Activated B cell treated with CpG ODN at 0.5 μM for 24 hours (primary cell): ENCODE results near the gene MRPS17. TPM values are rescaled to one million over a fixed set of nuclear protein-coding genes. Genes with fewer than 3 reads are reported as not detected.

Experiments used
- ATAC-seq: fragments of 200-7000 bp; cut with Tn5 transposase; one replicate; pipeline ENCODE4 v1.10.0; 2021; ENCODE audit warnings: low read depth, mild to moderate bottlenecking, moderate library complexity
- CTCF ChIA-PET: fragments of 350-600 bp; sonication (Branson Sonifier 250); formaldehyde crosslinking; loops from one replicate; lab custom pipeline; 2021; ENCODE audit warnings: antibody characterized with exemption; lab: Charles Lee
- POLR2A ChIA-PET: fragments of 350-600 bp; sonication (Branson Sonifier 250); formaldehyde crosslinking; loops from one replicate; lab custom pipeline; 2021; ENCODE audit warnings: antibody characterized with exemption; lab: Charles Lee
- DNase-seq: peaks from one replicate; pipeline ENCODE4 v3.0.0; 2022
- H3K27ac Mint-ChIP-seq: one replicate; pipeline ENCODE4 v1.8.0; 2020; ENCODE audit warnings: mixed read lengths
- H3K27me3 Mint-ChIP-seq: one replicate; pipeline ENCODE4 v1.8.0; 2021; ENCODE audit warnings: mixed read lengths
- H3K36me3 Mint-ChIP-seq: one replicate; pipeline ENCODE4 v1.8.0; 2021; ENCODE audit warnings: low read depth, mixed read lengths
- H3K4me1 Mint-ChIP-seq: one replicate; pipeline ENCODE4 v1.8.0; 2021; ENCODE audit warnings: mixed read lengths
- H3K4me3 Mint-ChIP-seq: one replicate; pipeline ENCODE4 v1.8.0; 2020; ENCODE audit warnings: mild to moderate bottlenecking, mixed read lengths
- H3K9me3 Mint-ChIP-seq: one replicate; pipeline ENCODE4 v1.8.0; 2020; ENCODE audit warnings: mixed read lengths
- intact Hi-C: fragments of 100-400 bp; cut with micrococcal nuclease; formaldehyde crosslinking; loops from one replicate; pipeline ENCODE4 v1.15.1; 2024
- total RNA-seq: library from RNA; stranded (reverse); gene quantifications from 2 replicates; pipeline ENCODE4 v1.2.3, GENCODE V29; 2022
- TF ChIP-seq, protein P1 (sequence below): fragments of 200-600 bp; IDR thresholded peaks from one replicate; pipeline ENCODE4 v1.8.0; 2022; ENCODE audit warnings: antibody characterized with exemption, mild to moderate bottlenecking

Gene MRPS17
- total RNA-seq, 1 donor from 2014 or later, result 16.9 TPM

DNA sequence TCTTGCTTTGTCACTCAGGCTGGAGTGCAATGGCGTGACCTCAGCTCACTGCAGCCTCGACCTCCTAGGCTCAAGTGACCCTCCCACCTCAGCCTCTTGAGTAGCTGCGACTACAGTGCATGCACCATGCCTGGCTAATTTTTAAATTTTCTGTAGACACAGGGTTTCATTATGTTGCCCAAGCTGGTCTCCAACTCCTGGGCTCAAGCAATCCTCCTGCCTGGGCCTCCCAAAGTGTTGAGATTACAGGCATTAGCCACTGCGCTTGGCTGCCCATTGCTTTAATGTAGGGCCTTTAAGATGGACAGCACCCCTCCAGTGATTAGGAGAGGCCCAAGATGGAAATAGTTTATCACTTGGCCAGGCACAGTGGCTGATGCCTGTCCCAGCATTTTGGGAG, 52.1 kb downstream of the MRPS17 start:
- ChIA-PET POLR2A (interaction anchor here (0.6 kb wide), 1 partner anchor 13 kb away, joined by 3 read pairs; no protein-coding TSS in a partner anchor), CTCF (interaction anchor here (1.7 to 5.5 kb wide), 2 partner anchors 70 to 362 kb away, joined by 6 to 48 read pairs; no protein-coding TSS in a partner anchor)
- Mint-ChIP-seq H3K9me3 (no peaks in the 10 kb centered on the region), H3K27me3 (no peaks in the 10 kb centered on the region), H3K36me3 (peaks cover 13% of the 10 kb centered on the region), H3K4me1 (peaks cover 6% of the 10 kb centered on the region), H3K27ac (no peak overlapping the region), H3K4me3 (no peak overlapping the region)
- DNase-seq, result no peak
- ATAC-seq, result no peak
- intact Hi-C loops, result no loop called here
- TF ChIP-seq, protein P1, sequence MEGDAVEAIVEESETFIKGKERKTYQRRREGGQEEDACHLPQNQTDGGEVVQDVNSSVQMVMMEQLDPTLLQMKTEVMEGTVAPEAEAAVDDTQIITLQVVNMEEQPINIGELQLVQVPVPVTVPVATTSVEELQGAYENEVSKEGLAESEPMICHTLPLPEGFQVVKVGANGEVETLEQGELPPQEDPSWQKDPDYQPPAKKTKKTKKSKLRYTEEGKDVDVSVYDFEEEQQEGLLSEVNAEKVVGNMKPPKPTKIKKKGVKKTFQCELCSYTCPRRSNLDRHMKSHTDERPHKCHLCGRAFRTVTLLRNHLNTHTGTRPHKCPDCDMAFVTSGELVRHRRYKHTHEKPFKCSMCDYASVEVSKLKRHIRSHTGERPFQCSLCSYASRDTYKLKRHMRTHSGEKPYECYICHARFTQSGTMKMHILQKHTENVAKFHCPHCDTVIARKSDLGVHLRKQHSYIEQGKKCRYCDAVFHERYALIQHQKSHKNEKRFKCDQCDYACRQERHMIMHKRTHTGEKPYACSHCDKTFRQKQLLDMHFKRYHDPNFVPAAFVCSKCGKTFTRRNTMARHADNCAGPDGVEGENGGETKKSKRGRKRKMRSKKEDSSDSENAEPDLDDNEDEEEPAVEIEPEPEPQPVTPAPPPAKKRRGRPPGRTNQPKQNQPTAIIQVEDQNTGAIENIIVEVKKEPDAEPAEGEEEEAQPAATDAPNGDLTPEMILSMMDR, result no peak

Other genes starting within 250 kb of the MRPS17 start
- gene SEPTIN14, start 89.1 kb upstream of the MRPS17 start, total RNA-seq, result not detected in 2 replicates
- 1.5 and 4.3 TPM in 2 replicates for gene ZNF713, start 64.4 kb upstream of the MRPS17 start, total RNA-seq
- 33.7 and 43.8 TPM in 2 replicates for gene NIPSNAP2, start 12.7 kb downstream of the MRPS17 start, total RNA-seq
- 7.9 and 9.0 TPM in 2 replicates for gene PSPH, start 99.6 kb downstream of the MRPS17 start, total RNA-seq
- gene CCT6A, start 99.9 kb downstream of the MRPS17 start, total RNA-seq, result 149 and 158 TPM in 2 replicates
- 91.1 and 103 TPM in 2 replicates for gene SUMF2, start 112.4 kb downstream of the MRPS17 start, total RNA-seq
- 2.0 and 3.4 TPM in 2 replicates for gene PHKG1, start 141.1 kb downstream of the MRPS17 start, total RNA-seq
- 309 and 350 TPM in 2 replicates for gene CHCHD2, start 154.6 kb downstream of the MRPS17 start, total RNA-seq
- not detected in 2 replicates for gene NUPR2, start 164.5 kb downstream of the MRPS17 start, total RNA-seq